Activated CD4-positive, alpha-beta T cell treated with anti-CD3 and anti-CD28 coated beads, Interleukin-2, amount 10 ng/mL, durations not matched to agents 7 days and 5 days (primary cell): ENCODE measurements around the gene MAPKAPK3. TPM values are rescaled to one million over a fixed set of nuclear protein-coding genes. Genes with fewer than 3 reads are reported as not detected.

Source experiments
- CTCF ChIA-PET: fragments of 350-600 bp; sonication (Branson Sonifier 250); formaldehyde crosslinking; loops from one replicate; lab custom pipeline; 2021; ENCODE audit warnings: antibody characterized with exemption; lab: Charles Lee
- POLR2A ChIA-PET: fragments of 350-600 bp; sonication (Branson Sonifier 250); formaldehyde crosslinking; loops from one replicate; lab custom pipeline; 2021; ENCODE audit warnings: antibody characterized with exemption; lab: Charles Lee
- DNase-seq: peaks from one replicate; pipeline ENCODE4 v3.0.0-alpha.2; 2020
- H3K27ac Mint-ChIP-seq: one replicate; pipeline ENCODE4 v1.8.0; 2021; ENCODE audit warnings: mild to moderate bottlenecking, moderate library complexity, mixed read lengths
- H3K27me3 Mint-ChIP-seq: one replicate; pipeline ENCODE4 v1.8.0; 2021; ENCODE audit warnings: mixed read lengths
- H3K36me3 Mint-ChIP-seq: one replicate; pipeline ENCODE4 v1.8.0; 2021; ENCODE audit warnings: low read depth, mixed read lengths
- H3K4me1 Mint-ChIP-seq: one replicate; pipeline ENCODE4 v1.8.0; 2021; ENCODE audit warnings: mixed read lengths
- H3K4me3 Mint-ChIP-seq: one replicate; pipeline ENCODE4 v1.8.0; 2021; ENCODE audit warnings: mild to moderate bottlenecking, moderate library complexity, mixed read lengths
- H3K9me3 Mint-ChIP-seq: one replicate; pipeline ENCODE4 v1.8.0; 2021; ENCODE audit warnings: mixed read lengths
- total RNA-seq, 2 experiments: library from RNA; stranded (reverse); gene quantifications; one replicate each; pipeline ENCODE4 v1.2.3, GENCODE V29; 2021

The MAPKAPK3 gene
- total RNA-seq, 2 experiments from 2014 or later = 135 to 140 TPM

DNA sequence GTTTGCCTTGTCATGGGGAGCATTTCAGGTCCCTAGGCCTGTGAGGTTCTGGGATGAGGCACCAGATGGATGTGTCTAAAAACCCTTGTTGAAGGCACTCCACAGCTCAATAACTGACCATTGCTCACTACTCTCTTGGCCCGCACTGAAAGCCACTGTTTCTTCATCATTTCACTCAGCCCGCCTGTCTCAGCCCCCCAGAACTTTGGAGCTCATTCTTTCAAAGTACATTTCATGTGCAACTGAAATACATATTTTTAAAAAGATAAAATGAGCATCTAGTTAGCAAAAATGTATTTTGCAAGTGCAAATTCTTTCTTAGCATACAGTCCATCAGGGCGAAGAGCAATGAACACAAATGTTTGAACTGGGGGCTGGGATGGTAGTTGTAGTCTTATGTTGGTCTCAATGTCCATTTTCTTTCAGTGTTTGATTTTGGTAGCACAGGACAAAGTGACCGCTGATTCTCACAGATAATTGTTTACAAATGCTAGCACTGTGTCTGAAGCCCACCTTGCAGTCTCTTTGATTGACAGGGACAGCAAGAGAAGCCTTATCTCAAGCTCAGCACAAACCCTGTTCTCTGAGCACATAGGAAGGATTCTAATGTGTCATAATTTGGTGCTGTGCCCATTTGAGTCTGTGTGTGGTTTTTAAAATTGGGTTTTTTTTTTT, 28.1 kb upstream of the MAPKAPK3 start:
- ChIA-PET CTCF (interaction anchor here (0.7 to 11.1 kb wide), 5 partner anchors 13 to 910 kb away, joined by 3 to 284 read pairs (median 76); partner anchors contain the start of genes C3orf18, CISH, HEMK1 and MAPKAPK3), POLR2A (interaction anchor here (0.8 to 7.3 kb wide), 8 partner anchors 10 to 29 kb away, joined by 3 to 76 read pairs (median 4); partner anchors contain the start of gene CISH)
- DNase-seq = no peak
- no peaks in the 10 kb centered on the region for H3K9me3 Mint-ChIP-seq
- H3K4me3 Mint-ChIP-seq = peak overlapping the region; percentile 70
- H3K27me3 Mint-ChIP-seq = no peaks in the 10 kb centered on the region
- peaks cover 92% of the 10 kb centered on the region for H3K4me1 Mint-ChIP-seq
- peak overlapping the region; percentile 96 for H3K27ac Mint-ChIP-seq
- peaks cover 24% of the 10 kb centered on the region for H3K36me3 Mint-ChIP-seq

DNA sequence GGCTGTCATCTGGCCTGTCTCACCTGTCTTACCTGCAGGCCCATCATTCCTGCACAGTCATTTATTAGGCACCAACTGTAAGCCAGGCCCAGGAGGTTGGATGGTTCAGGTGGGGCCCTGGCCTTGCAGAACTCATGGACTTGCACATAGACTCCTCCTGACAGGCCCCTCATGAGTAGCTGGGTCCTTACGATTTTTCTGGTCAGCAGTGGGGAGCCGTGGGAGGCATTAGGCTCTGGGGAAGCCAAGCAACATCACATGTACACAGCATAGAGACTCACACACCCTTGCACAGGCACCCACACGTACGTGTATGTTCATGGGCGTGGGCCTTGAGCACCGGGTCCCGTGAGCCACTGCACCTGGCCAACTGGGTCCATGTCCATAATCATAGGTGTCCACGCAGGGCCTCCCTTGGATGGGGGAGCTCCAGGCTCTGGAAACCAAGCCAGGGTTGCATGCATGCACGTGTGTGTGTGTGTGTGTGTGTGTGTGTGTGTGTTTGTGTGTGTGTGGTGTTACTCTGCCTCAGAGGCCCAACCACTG, 25.7 kb upstream of the MAPKAPK3 start:
- DNase-seq = no peak
- Mint-ChIP-seq H3K9me3 (no peaks in the 10 kb centered on the region), H3K27me3 (no peaks in the 10 kb centered on the region), H3K4me1 (peaks cover 96% of the 10 kb centered on the region), H3K4me3 (peak overlapping the region; percentile 70), H3K36me3 (peaks cover 15% of the 10 kb centered on the region), H3K27ac (peak overlapping the region; percentile 96)
- ChIA-PET CTCF (interaction anchor here (0.6 to 11.1 kb wide), 12 partner anchors 8 to 879 kb away, joined by 3 to 284 read pairs (median 4); partner anchors contain the start of genes C3orf18, CISH, CYB561D2 and HEMK1), POLR2A (interaction anchor here (0.7 to 7.3 kb wide), 9 partner anchors 12 to 25 kb away, joined by 3 to 76 read pairs (median 5); partner anchors contain the start of genes CISH and HEMK1)

DNA sequence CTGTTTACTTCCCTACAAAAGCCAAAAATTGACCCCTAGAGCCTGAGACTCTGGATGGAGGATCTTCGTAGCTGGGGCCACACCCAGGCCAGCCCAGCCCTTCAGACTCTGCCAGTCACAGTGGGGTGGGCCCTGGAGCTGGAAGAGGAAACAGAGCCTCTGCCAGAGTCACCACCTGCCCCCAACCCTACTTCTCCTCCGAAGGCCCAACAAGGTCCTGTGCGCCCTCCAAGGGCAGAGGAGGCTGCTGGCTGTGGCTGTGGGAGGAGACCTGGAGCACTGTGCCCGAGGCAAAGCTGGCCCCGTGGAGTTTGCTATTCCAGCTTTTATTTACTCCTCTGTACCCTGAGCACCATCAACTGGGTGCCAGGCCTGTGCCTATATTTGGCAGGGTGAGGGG, 24.4 kb upstream of the MAPKAPK3 start:
- Mint-ChIP-seq H3K4me1 (peaks cover 86% of the 10 kb centered on the region), H3K36me3 (peaks cover 14% of the 10 kb centered on the region), H3K27ac (peak overlapping the region; percentile 96), H3K9me3 (no peaks in the 10 kb centered on the region), H3K4me3 (peak overlapping the region; percentile 3), H3K27me3 (no peaks in the 10 kb centered on the region)
- POLR2A ChIA-PET = interaction anchor here (1.1 to 7.3 kb wide), 4 partner anchors 11 to 22 kb away, joined by 5 to 76 read pairs (median 8); no protein-coding TSS in a partner anchor
- DNase-seq = no peak
- CTCF ChIA-PET = interaction anchor here (0.9 to 11.1 kb wide), 5 partner anchors 13 to 40 kb away, joined by 4 to 284 read pairs (median 76); partner anchors contain the start of genes C3orf18, CISH, HEMK1 and MAPKAPK3

DNA sequence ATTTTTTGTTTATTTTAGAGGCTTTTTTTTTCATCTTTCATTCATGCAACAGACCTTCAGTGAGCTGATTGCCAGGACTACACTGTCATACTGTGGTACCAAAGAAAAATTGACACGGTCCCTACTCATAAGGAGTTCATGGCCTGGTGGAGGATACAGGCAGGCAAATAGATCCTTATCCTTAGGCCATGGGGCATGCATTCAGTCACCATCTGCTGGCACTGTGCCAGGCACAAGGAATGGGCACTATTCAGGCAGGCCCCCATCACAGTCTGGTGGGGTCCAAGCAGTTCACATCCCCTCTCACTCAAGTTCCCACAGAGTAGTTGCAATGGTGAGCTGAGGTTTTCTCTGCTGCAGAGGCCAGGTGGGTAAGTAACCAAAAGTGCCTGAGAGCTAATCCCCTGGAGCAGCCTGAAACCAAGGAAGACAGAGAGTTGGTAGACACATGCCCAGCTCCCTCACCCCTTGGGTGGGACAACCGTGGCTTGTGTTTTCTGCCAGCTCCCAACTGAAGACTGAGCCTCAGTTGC, 22.6 kb upstream of the MAPKAPK3 start:
- CTCF ChIA-PET = interaction anchor here (1.3 to 11.1 kb wide), 4 partner anchors 9 to 19 kb away, joined by 3 to 284 read pairs (median 108); partner anchors contain the start of genes C3orf18, CISH and HEMK1
- Mint-ChIP-seq H3K27ac (peak overlapping the region; percentile 96), H3K27me3 (no peaks in the 10 kb centered on the region), H3K9me3 (no peaks in the 10 kb centered on the region), H3K36me3 (peaks cover 24% of the 10 kb centered on the region), H3K4me3 (no peak overlapping the region), H3K4me1 (peaks cover 85% of the 10 kb centered on the region)
- POLR2A ChIA-PET = no interaction called here
- DNase-seq = no peak

DNA sequence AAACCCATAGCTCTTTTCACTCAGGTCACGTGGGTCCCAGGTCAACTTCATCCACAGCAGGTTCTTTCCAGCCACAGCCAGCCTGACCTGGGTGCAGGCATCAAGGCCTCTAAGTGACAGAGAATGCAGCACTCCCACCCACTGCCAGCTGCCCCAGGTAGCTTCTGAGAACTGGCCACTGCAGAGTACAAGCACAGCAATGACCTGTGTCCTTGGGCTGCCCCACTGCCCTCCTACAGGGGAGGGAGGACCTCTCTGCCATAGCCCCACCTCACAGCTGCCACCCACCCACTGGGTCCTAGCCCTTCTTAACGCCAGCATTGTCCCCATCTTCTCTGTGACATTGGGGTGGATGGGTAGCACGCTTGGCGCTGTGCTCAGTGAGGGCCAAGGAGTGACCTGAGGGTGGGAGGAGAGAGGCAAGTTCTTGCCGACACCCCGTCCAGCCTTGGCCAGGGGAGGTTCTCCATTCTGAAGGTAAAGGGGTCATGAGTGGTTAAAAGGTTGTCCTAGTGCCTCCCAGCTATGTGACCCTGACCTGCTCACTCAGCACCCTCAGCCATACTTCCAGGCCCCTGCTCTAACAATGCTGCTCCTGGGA, 17.7 kb upstream of the MAPKAPK3 start:
- H3K9me3 Mint-ChIP-seq = no peaks in the 10 kb centered on the region
- H3K4me3 Mint-ChIP-seq = no peak overlapping the region
- no peaks in the 10 kb centered on the region for H3K27me3 Mint-ChIP-seq
- H3K4me1 Mint-ChIP-seq = peaks cover 86% of the 10 kb centered on the region
- ChIA-PET POLR2A (no interaction called here), CTCF (interaction anchor here (0.9 to 13.4 kb wide), 5 partner anchors 9 to 25 kb away, joined by 3 to 209 read pairs (median 8); partner anchors contain the start of genes CISH and HEMK1)
- peaks cover 56% of the 10 kb centered on the region for H3K36me3 Mint-ChIP-seq
- peak overlapping the region; percentile 98 for H3K27ac Mint-ChIP-seq
- no peak for DNase-seq

DNA sequence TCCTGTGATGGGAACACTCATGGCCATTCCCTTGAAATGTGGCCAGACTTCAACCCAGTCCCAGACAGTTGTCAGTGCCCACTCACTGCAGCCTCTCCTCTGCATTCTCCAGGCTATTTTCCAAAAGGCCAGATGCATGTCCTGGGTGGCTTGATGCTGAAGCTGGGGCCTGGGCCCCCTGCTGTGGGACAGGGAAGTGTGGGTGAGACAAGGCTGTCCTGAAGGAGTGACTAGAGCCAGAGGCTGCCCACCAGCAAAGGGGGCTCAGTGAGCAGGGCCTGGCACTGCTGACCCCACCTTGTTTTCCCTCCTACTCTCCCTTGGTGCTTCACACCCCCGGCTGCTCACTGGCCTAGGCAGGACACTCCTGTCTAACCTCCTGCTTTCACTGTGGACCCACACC, 17.2 kb upstream of the MAPKAPK3 start:
- POLR2A ChIA-PET = interaction anchor here (3.5 to 7.0 kb wide), 3 partner anchors 10 to 29 kb away, joined by 56 to 85 read pairs (median 76); partner anchors contain the start of genes CISH and HEMK1

DNA sequence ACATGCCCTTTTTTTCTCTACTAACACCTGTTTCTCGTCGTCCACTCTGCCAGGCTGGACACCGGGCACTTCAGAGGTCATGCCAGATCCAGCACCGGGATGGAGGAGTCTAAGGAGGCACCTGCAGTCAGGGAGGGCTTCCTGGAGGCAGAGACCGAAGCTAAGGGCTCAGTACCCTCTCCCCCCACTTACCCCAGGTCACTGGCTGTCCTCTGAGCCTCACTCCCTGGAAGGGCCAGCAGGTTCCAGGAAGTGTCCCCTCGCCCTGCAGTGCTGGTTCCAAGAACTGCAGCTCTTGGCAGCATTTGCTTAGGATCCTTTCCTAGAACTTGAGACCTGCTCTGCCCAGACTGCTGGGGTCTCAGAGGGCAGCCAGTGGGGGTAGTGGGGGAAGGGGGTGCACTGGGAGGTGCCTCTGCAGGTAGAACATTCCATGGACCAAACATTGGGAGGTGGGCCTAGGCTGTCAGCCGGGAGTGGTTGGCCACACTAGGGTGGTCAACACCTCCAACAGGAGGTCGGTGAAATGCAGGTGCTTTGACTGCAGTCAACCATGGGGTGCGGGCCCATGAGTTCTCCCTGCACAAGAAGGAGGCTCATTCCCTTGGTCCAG, 16.7 kb upstream of the MAPKAPK3 start:
- CTCF ChIA-PET = interaction anchor here (1.1 to 13.4 kb wide), 4 partner anchors 10 to 33 kb away, joined by 3 to 211 read pairs (median 118); partner anchors contain the start of genes C3orf18, CISH and HEMK1
- no peak for DNase-seq
- Mint-ChIP-seq H3K9me3 (no peaks in the 10 kb centered on the region), H3K27ac (peak overlapping the region; percentile 98), H3K4me1 (peaks cover 85% of the 10 kb centered on the region), H3K4me3 (peak overlapping the region; percentile 99), H3K27me3 (no peaks in the 10 kb centered on the region), H3K36me3 (peaks cover 63% of the 10 kb centered on the region)
- POLR2A ChIA-PET = interaction anchor here (0.6 to 7.0 kb wide), 4 partner anchors 11 to 835 kb away, joined by 3 to 85 read pairs (median 66); partner anchors contain the start of genes CISH and HEMK1

More for the DNA sequence above, 17.2 kb upstream of the MAPKAPK3 start:
- no peaks in the 10 kb centered on the region for H3K9me3 Mint-ChIP-seq
- CTCF ChIA-PET = interaction anchor here (0.9 to 13.4 kb wide), 4 partner anchors 9 to 26 kb away, joined by 5 to 211 read pairs (median 118); partner anchors contain the start of genes CISH and HEMK1
- H3K27me3 Mint-ChIP-seq = no peaks in the 10 kb centered on the region
- peak overlapping the region; percentile 99 for H3K4me3 Mint-ChIP-seq
- DNase-seq = no peak
- peaks cover 85% of the 10 kb centered on the region for H3K4me1 Mint-ChIP-seq
- peak overlapping the region; percentile 98 for H3K27ac Mint-ChIP-seq
- H3K36me3 Mint-ChIP-seq = peaks cover 61% of the 10 kb centered on the region

DNA sequence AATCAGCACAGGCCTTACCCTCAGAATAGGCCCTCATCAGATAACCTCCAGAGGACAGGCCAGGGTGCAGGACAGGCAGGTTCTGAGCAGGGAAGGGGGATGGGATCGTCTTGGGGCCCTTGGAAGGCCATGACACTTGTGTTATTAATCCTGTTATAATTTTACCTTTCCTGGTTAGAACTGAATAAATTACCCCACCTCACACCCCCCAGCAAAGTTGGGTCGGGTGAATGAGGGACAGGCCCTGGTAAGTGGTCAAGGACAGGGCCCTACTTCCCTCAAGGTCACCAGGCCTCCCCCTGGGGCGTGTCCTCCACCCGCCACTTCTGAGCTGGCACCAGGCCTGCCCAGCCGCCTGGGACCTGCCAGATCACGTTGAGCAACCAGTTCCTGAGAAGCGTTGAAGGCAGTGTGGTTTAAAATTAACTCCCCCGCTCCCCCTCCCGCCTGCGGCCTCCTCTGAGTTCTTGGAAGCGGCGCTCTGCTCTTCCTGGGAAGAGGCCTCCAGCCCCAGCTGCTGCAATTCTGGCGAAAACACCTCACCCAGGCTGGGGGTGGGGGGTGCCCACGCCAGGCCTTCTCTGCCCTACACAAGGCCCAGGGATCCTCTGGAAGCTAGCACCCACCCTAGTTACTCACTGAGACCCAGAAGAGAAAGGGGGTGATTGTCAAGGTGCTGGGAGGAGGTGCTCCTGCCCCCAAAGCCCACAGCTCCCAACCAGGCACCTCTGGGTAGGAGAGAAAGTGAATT, 15.9 kb upstream of the MAPKAPK3 start:
- Mint-ChIP-seq H3K4me3 (peak overlapping the region; percentile 99), H3K27me3 (no peaks in the 10 kb centered on the region), H3K4me1 (peaks cover 85% of the 10 kb centered on the region), H3K27ac (peak overlapping the region; percentile 98), H3K36me3 (peaks cover 69% of the 10 kb centered on the region), H3K9me3 (no peaks in the 10 kb centered on the region)
- ChIA-PET CTCF (interaction anchor here (0.8 to 13.4 kb wide), 6 partner anchors 10 to 33 kb away, joined by 3 to 211 read pairs (median 43); partner anchors contain the start of genes C3orf18, CISH, HEMK1 and MAPKAPK3), POLR2A (interaction anchor here (1.5 to 7.0 kb wide), 4 partner anchors 11 to 34 kb away, joined by 4 to 85 read pairs (median 66); partner anchors contain the start of genes C3orf18, CISH and HEMK1)
- DNase-seq = peak; percentile 84

DNA sequence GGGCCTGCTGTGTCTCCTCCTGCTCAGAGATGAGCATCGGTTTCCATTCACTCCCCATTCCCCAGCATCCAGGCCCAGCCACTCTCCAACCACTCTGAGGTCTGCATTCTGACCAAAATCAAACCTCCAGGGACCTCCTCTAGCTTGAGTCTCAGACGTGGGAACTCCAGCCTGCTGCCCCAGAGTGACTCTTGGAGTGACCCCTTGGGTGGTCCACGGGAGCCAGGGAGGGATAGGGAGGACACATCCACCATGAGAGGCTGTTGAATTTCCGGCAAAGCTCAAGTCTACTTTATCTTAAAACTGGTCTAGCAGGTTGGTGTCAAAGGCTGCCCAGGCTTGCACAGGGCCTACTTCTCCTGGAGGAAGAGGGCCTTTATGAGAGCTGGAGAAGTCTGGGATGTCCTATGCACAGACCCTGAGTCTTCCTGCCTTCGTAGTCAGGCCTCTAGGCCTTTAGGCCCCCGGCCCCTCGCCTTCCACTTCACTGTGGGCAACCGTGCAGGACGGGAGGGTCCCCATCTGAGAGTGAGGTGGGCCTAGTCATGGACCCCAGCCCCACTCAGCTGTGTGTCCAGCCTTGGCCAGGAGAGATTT, 14.3 kb upstream of the MAPKAPK3 start:
- no peaks in the 10 kb centered on the region for H3K27me3 Mint-ChIP-seq
- no peaks in the 10 kb centered on the region for H3K9me3 Mint-ChIP-seq
- H3K4me3 Mint-ChIP-seq = peak overlapping the region; percentile 99
- H3K27ac Mint-ChIP-seq = peak overlapping the region; percentile 98
- H3K4me1 Mint-ChIP-seq = peaks cover 85% of the 10 kb centered on the region
- ChIA-PET CTCF (interaction anchor here (1.0 to 13.4 kb wide), 5 partner anchors 8 to 256 kb away, joined by 4 to 211 read pairs (median 59); partner anchors contain the start of genes CISH, HEMK1 and MAPKAPK3), POLR2A (interaction anchor here (0.6 to 7.0 kb wide), 7 partner anchors 9 to 539 kb away, joined by 3 to 85 read pairs (median 4); partner anchors contain the start of genes C3orf18, CISH and HEMK1)
- peaks cover 84% of the 10 kb centered on the region for H3K36me3 Mint-ChIP-seq
- DNase-seq = peak; percentile 22
